ENCODE measurements around the gene ADORA3. TPM values are rescaled to one million over a fixed set of nuclear protein-coding genes. Genes with fewer than 3 reads are reported as not detected.

The ADORA3 gene
- total RNA-seq, 3 donors from 2014 or later (not counting 1 experiment from before 2014, with no cell fraction given), result 0.40 TPM; not detected in 2

GRCh38 chr1:111463029-111463683 lies 40.3 kb downstream of the ADORA3 start:
- no peaks in the 10 kb centered on the region for H3K27me3 ChIP-seq (ENCODE audit: control insufficient read depth, insufficient read depth, low read length)
- ATAC-seq (no peak), DNase-seq (no peak)
- peaks cover 10% of the 10 kb centered on the region for H3K36me3 Mint-ChIP-seq
- H3K4me1 Mint-ChIP-seq, result peaks cover 0 to 14% of the 10 kb centered on the region in 2 donors
- H3K27me3 Mint-ChIP-seq (ENCODE audit: low read depth in 2 of 2), result no peaks in the 10 kb centered on the region
- H3K36me3 ChIP-seq (ENCODE audit: control insufficient read depth, insufficient read depth, low read length), result peaks cover 51% of the 10 kb centered on the region
- 96% methylated on average over 3 of the region's 4 CpGs for WGBS (ENCODE audit: insufficient coverage)
- H3K4me3 ChIP-seq (ENCODE audit: low read length), result no peak overlapping the region
- peak overlapping the region; percentile 7 to 64 for H3K27ac Mint-ChIP-seq
- H3K9me3 ChIP-seq (ENCODE audit: control insufficient read depth, insufficient read depth, low read length), result no peaks in the 10 kb centered on the region
- H3K9me3 Mint-ChIP-seq, result no peaks in the 10 kb centered on the region
- H3K27ac ChIP-seq (ENCODE audit: low read length), result no peak overlapping the region
- H3K4me3 Mint-ChIP-seq, result no peak overlapping the region
- no peaks in the 10 kb centered on the region for H3K4me1 ChIP-seq (ENCODE audit: control insufficient read depth, insufficient read depth, low read length)
- intact Hi-C loops (cut with micrococcal nuclease), result no loop called here
- TF ChIP-seq CTCF (IDR thresholded peaks at IDR 0.05), result no peak

- Mint-ChIP-seq H3K9me3 (no peaks in the 10 kb centered on the region), H3K36me3 (peaks cover 10% of the 10 kb centered on the region), H3K4me3 (no peak overlapping the region), H3K4me1 (peaks cover 0 to 19% of the 10 kb centered on the region in 2 donors), H3K27me3 (ENCODE audit: low read depth in 2 of 2) (no peaks in the 10 kb centered on the region), H3K27ac (peak overlapping the region in 1 of 2 donors; percentile 64)
- DNase-seq, result no peak
- no peak for ATAC-seq
- WGBS (ENCODE audit: insufficient coverage), result 100% methylated on average over 2 of the region's 4 CpGs
- no peaks in the 10 kb centered on the region for H3K4me1 ChIP-seq (ENCODE audit: control insufficient read depth, insufficient read depth, low read length)
- TF ChIP-seq CTCF (IDR thresholded peaks at IDR 0.05), result no peak
- H3K27ac ChIP-seq (ENCODE audit: low read length), result no peak overlapping the region
- H3K36me3 ChIP-seq (ENCODE audit: control insufficient read depth, insufficient read depth, low read length), result peaks cover 58% of the 10 kb centered on the region
- H3K4me3 ChIP-seq (ENCODE audit: low read length), result no peak overlapping the region
- no peaks in the 10 kb centered on the region for H3K27me3 ChIP-seq (ENCODE audit: control insufficient read depth, insufficient read depth, low read length)
- intact Hi-C loops (cut with micrococcal nuclease), result no loop called here
- no peaks in the 10 kb centered on the region for H3K9me3 ChIP-seq (ENCODE audit: control insufficient read depth, insufficient read depth, low read length)
These were observed 40.9 kb downstream of the ADORA3 start for GRCh38 chr1:111462370-111463028.

- no peaks in the 10 kb centered on the region for H3K9me3 ChIP-seq (ENCODE audit: control insufficient read depth, insufficient read depth, low read length)
- H3K36me3 ChIP-seq (ENCODE audit: control insufficient read depth, insufficient read depth, low read length), result peaks cover 65% of the 10 kb centered on the region
- H3K4me1 ChIP-seq (ENCODE audit: control insufficient read depth, insufficient read depth, low read length), result no peaks in the 10 kb centered on the region
- Mint-ChIP-seq H3K27me3 (ENCODE audit: low read depth in 2 of 2) (no peaks in the 10 kb centered on the region), H3K4me3 (no peak overlapping the region), H3K27ac (no peak overlapping the region), H3K36me3 (peaks cover 10% of the 10 kb centered on the region), H3K9me3 (no peaks in the 10 kb centered on the region), H3K4me1 (peaks cover 0 to 19% of the 10 kb centered on the region in 2 donors)
- H3K4me3 ChIP-seq (ENCODE audit: low read length), result no peak overlapping the region
- 91% methylated on average over 4 of the region's 6 CpGs for WGBS (ENCODE audit: insufficient coverage)
- ATAC-seq, result no peak
- H3K27ac ChIP-seq (ENCODE audit: low read length), result no peak overlapping the region
- intact Hi-C loops (cut with micrococcal nuclease), result no loop called here
- H3K27me3 ChIP-seq (ENCODE audit: control insufficient read depth, insufficient read depth, low read length), result no peaks in the 10 kb centered on the region
- no peak for DNase-seq
- no peak for TF ChIP-seq CTCF (IDR thresholded peaks at IDR 0.05)
These were observed 41.7 kb downstream of the ADORA3 start for GRCh38 chr1:111461765-111462164.
